NT2/D1 (cell line): ENCODE measurements around the gene GPX2.

Source experiments
- YY1 ChIP-seq: IDR thresholded peaks from 2 replicates; pipeline ENCODE4 v1.6.1; 2011; ENCODE audit not compliant: insufficient read length, insufficient read depth
- ZNF274 ChIP-seq: IDR thresholded peaks from 2 replicates; pipeline ENCODE4 v1.6.1; 2011; ENCODE audit warnings: mild to moderate bottlenecking, low read depth, low read length

DNA sequence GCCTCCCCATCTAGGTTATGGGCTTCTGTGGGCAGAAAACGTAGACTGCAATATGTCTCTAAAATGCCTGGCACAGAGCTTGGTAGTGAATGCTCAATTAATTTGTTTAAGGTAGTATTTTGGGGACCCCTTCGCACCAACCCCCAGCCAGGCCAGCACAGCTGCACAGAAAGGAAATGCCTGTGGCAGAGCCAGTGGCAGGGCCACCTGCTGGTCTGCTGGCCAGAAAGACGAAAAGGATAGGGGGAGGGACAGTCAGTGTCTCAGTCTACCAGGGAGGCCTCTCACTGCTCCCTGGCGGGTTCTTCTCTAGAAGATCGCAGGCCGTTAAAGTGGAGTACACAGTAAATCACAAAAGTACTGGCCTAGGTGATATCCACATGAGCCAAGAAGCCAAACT is 26.1 kb upstream of the GPX2 start:
- TF ChIP-seq ZNF274 (no peak), YY1 (no peak)
